GM19238 (cell line): ENCODE measurements around the gene SYT1.
"Not testable (repeated sequence)": the region's sequence is repeated elsewhere in the genome, so short reads cannot be mapped to it uniquely, and the experiment has no call there.

Source experiments
- DNase-seq: peaks from one replicate; pipeline ENCODE4 v3.0.0; 2011; ENCODE audit warnings: low spot score; ENCODE audit not compliant: insufficient read length

The SYT1 gene

DNA sequence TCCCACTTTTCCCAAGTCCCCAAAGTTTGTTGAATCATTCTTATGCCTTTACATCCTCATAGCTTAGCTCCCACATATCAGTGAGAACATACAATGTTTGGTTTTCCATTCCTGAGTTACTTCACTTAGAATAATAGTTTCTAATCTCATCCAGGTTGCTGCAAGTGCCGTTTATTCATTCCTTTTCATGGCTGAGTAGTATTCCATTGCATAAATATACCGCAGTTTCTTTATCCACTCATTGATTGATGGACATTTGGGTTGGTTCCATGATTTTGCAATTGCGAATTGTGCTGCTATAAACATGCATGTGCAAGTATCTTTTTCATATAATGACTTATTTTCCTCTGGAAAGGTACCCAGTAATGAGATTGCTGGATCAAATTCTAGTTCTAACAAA is 345.8 kb downstream of the SYT1 start:
- DNase-seq = not testable (repeated sequence)

DNA sequence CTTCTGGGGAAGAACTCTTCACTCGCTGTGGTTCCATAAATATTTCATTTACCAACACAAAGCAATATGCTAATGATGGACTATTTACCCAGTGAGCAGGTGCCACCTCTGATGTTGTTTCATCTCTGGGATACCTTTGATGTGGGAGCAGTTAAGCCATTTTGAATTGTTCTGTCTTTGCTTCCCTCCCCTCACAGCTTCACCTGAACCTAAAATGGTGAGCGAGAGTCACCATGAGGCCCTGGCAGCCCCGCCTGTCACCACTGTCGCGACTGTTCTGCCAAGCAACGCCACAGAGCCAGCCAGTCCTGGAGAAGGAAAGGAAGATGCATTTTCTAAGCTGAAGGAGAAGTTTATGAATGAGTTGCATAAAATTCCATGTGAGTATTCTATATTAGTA is 352.7 kb downstream of the SYT1 start:
- DNase-seq = no peak

- DNase-seq = no peak
Observed at GRCh38 chr12:79223210-79223609, 358.6 kb downstream of the SYT1 start.

- DNase-seq = no peak
Observed at GRCh38 chr12:79223761-79224160, 359.2 kb downstream of the SYT1 start.

DNA sequence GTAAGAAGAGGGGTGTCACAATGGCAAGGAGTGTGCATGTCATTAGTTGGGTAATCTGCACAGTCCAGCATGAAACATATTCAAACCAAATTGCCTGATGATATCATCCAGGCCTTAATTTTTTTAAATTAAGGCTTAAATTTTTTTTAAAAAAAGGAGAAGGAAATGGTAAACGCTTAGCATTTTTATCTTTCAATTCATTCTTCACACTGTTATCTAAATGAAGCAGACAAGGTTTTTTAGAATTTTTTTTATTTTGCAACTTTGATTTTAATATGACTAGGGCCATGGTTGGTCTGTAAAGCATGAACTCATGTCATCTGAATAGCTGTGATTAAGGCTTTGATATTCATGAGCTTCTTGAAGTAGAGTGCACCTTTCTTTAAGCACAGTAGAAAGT is 362.5 kb downstream of the SYT1 start:
- no peak for DNase-seq

GRCh38 chr12:79227646-79228045 is 363.1 kb downstream of the SYT1 start:
- no peak for DNase-seq

DNA sequence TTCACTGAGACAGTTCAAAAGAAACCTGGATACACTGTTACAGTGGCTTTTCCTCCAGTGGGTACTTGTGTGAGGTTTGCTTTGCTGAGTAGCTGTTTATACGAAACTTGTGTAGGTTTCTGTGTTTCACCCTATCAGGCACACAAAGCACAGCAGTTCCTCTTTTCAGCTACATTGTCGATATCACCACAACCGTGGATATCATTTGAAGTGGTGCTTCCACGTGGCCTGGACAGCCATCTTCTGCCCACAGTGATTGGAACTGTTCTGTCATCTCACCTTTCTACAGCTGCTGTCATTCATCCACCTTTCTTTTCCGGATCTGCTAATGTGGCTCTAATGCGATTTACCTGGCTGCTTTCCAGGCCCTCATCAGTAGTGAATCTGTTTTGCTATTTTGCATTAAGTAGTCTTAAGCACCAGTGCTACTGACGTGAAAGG is 368.8 kb downstream of the SYT1 start:
- DNase-seq = no peak

DNA sequence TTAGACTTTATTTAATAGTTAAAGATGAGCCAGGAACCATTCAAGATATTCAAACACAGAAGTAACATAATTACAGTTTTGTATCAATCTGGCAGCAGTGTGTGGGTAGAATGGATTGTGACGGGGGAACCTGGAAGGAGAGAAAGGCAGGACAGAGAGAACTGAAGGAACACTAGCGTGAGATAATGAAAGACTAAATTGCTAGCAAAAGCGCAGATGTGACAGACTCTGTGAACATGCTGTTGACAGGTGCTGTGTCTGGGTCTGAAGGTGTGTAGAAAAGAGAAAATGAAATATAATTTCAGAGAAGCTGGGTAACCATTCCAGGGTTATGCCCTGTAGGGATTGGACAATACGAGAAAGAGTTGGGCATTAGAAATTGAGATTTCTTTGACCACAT is 372.3 kb downstream of the SYT1 start:
- no peak for DNase-seq

DNA sequence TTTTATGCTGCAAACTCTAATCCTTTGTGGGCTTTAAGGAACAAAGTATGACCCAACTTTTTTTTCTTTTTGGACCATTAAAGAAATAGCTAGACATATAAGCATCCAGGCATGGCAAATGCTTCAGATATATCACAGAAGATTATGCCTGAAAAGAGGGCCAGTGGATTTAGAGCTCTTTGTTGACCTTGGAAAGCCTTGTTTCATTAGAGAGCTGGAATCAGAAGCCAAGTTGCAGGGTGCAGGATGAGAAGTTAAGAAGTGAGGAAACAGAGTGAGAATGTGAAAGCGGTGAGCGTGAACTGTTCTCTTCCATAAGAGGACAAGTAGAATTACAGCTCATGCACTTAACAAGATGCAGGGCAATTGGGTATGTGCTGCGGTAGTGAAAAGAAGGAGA is 373.7 kb downstream of the SYT1 start:
- DNase-seq = no peak

- DNase-seq = no peak
Observed at GRCh38 chr12:79247494-79247893, 382.9 kb downstream of the SYT1 start.

DNA sequence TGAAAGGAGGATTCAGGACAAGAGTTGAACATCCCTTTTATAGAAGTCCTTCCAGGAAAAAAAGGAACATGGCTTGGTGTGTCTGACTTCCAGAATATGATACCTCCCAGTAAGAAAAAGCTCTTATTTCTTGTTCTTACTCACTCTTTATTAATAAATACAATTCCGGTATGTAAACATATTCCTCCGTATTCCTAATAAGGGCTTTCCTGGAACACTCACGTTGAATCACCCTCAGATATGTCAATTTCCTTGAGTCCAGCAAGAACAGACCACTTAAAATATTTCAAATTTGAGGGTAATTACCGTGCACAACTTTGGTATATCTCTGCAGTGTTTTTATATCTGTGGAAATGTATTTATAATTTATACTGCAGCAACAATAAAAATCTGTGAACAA is 385.6 kb downstream of the SYT1 start:
- DNase-seq = no peak

GRCh38 chr12:79250960-79251755 is 386.6 kb downstream of the SYT1 start:
- DNase-seq = no peak

DNA sequence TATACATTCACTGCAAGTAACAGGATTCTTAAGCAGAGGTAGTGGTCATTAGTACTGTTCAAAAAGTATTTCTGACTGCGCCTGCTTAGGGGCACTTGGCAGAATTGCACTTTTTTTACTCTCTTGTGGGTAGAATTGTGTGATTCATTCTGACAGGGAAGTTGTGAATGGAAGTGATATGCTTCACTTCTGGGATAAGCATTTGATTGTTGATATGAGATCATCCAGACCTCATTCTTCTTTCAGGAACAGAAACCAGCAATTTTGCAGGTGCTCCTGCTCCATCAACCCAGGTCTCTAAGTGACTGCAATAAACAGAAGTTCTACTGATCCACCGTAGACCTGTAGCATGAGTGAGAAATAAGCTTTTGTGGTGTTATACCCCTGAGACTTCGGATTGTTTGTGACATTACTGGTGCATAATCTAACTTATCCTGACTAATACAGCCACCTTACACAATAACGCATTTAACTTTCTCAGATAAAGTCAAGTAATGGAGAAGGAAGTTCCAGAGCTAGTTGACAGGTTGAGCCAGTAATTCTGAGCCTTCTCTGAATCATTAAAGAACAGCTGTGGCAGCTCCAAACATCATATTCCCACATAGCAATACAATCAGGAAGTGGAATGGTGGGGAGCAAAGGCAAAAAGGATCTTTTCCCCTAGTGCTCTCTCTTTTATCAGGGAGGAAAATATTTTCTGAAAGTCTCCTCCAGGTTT is 387.9 kb downstream of the SYT1 start:
- DNase-seq = no peak

- DNase-seq = no peak
Observed at GRCh38 chr12:79255288-79255687, 390.7 kb downstream of the SYT1 start.

DNA sequence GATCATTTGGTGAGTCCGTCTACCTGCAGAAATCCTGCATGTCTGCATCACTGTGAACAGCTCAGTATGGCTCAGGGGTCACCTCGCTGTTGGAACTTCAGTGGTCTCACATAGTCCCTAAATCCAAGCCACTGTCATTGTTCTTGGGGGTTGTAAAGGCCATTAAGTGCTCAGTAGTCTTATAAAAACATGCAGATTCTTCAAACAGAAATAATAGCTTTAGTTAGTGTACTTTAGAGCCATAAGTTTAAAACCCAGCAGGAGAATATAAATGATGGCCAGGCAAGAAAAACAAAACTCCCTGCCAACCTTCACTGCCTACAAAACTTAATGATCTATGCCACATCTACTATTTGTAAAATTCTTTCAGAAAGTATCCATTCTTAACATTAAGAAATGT is 396.3 kb downstream of the SYT1 start:
- DNase-seq = no peak

DNA sequence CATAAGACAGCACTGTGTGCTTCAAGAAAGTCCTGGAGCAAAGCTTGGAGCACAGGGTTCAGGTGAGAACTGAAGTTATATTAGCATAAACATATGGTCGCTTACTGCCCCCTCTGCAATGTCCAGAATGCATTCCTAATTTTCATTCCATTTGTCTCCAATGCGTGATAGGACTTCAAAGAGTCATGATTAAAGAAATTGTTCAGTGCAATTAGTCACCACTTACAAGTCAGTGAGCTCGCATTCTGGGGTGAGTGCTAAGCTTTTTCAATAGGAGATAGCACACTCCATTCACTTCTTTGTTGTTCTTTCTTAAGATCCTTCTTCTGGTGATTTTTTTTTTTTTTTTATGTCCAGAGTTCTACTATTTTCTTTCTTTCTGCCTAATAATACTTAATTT is 398.4 kb downstream of the SYT1 start:
- no peak for DNase-seq

DNA sequence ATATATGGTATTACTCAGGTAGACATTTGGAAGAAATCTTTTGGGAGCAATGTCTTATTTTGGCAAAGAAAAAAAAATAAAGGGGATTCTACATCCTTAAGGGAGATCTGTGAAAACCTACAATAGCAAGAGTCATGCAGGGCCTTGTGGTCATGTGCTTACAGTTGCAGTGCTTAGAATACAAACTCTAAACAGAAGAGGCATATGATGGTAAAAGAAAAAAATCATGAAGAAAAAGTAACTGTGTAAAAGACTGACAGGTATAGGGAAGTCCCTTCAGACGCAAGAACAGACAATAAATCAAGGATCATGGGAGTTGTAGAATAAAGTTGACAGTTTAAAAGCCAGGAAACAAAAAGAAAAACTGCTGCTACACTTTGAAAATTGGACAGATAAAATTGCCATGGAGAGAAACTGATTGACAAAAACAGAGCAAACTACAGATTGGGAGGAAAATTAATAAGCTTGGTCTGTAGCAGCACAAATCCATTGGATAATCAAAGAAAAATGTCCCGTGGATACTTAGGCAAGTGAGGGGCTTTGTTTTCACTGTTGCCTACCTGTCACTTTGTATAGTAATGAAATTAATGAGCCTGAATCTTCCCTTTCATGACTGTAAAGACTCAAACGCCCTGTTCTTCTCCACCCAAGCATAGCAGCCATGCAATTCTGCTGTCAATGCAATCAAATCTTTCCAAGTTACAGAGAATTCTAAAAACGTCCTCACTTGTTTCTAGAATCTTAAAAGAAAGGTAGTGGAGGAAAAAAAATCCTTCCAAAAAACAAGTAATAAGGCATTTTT is 402.0 kb downstream of the SYT1 start:
- DNase-seq = no peak

DNA sequence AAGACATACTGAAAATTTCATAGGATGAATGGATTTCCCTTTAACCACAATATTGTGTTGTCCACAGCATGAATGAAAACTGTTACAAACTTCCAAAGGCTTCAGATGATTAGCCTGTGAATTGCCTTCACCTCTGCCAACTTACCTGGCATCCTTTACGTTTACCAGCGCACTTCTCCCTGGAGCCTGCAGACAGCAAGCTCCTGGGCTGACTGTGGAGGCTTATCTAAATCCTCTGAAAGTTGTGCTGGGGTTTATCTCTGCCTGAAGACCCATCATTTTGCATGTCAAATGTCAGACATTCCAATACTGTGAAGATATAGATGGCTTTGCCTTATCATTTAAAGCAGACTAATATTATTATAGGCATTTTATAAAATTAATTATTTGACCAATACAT is 403.0 kb downstream of the SYT1 start:
- DNase-seq = no peak

DNA sequence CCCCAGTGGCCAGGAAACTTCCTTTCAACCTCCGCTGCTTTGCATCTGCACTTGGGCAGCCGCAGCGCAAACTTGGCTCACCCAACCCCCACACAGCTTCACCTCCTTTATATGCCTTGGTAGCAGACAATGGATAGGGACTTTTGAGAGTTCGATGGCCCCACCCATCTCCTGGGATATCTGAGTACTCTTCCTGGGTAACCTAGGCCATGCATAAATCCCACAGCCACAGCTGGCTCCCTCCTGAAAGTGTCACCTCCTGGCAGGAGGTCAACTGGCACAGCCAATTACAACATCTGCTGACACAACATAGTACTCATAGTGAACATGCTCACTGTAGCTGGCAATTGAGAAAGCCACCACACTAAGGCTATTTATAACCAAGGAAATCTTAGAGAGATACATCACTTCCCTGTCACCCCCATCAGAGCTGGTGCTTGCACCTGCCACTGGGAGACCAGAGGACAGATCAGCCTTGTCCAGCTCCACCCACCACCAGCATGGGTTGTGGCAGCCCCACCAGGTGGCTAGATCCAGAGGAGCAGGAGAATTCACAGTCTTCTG is 410.0 kb downstream of the SYT1 start:
- DNase-seq = no peak

DNA sequence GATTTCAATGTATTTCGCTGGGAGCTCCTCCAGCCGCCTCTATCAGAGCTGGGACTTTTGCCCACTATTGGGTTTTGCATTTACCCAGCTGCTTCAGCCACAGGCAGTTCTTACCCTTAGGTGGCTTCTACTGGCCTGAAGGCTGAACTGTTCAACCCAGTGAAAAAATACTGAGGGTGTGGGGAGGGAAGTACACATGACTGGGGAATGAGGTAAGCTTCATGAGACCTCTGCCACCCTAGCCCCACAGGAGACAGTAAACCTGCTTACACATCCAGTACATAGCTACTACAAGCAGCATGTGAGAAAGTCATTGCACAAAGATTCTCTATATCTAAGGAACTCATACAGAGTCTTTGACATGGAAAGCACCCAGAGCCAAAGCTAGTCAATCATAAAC is 411.1 kb downstream of the SYT1 start:
- DNase-seq = no peak

- DNase-seq = no peak
Observed at GRCh38 chr12:79283364-79283763, 418.8 kb downstream of the SYT1 start.

- DNase-seq = no peak
Observed at GRCh38 chr12:79288911-79289310, 424.3 kb downstream of the SYT1 start.
